ENCODE measurements around the gene ITGA1. TPM values are rescaled to one million over a fixed set of nuclear protein-coding genes. Genes with fewer than 3 reads are reported as not detected.

ITGA1 gene
- total and polyA plus RNA-seq, 2 of the 8 experiments (the other 6 are each of a cell fraction or from before 2014, with no cell fraction given): 2.3 to 9.0 TPM

- no peak for TF ChIP-seq JUND (IDR thresholded peaks at IDR 0.05; ENCODE audit: low read length)
- no peak for TF ChIP-seq SIRT6 (IDR thresholded peaks at IDR 0.05; ENCODE audit: low read length)
- TF ChIP-seq SIN3A (conservative IDR thresholded peaks at IDR 0.05 in 1 of 2, IDR thresholded peaks at IDR 0.05 in 1 of 2; ENCODE audit: low read depth in 1 of 2, low read length in 2 of 2): no peak
- TF ChIP-seq GTF2F1 (IDR thresholded peaks at IDR 0.05; ENCODE audit: borderline replicate concordance, low read depth, low read length): no peak
These were observed 36.6 kb upstream of the ITGA1 start (continued) for GRCh38 chr5:52751137-52751536.
